HEK293T (cell line): ENCODE measurements around the gene TTLL12.

ENCODE experiments used
- ARNT ChIP-seq: fragments of 450-650 bp; IDR thresholded peaks from 2 replicates; pipeline ENCODE4 v1.6.1; 2017; ENCODE audit warnings: mild to moderate bottlenecking
- FOXM1 ChIP-seq: fragments of 450-650 bp; IDR thresholded peaks from 2 replicates; pipeline ENCODE4 v1.6.1; 2017; ENCODE audit warnings: mild to moderate bottlenecking, borderline replicate concordance
- HDGF ChIP-seq: fragments of 450-650 bp; IDR thresholded peaks from 2 replicates; pipeline ENCODE4 v1.6.1; 2017; ENCODE audit warnings: antibody characterized with exemption, borderline replicate concordance
- L3MBTL2 ChIP-seq: fragments of 450-650 bp; conservative IDR thresholded peaks from 2 replicates; pipeline ENCODE4 v1.6.1; 2016; ENCODE audit warnings: mild to moderate bottlenecking
- SP1 ChIP-seq: fragments of 450-650 bp; IDR thresholded peaks from 2 replicates; pipeline ENCODE4 v1.6.1; 2017
- ZNF384 ChIP-seq: fragments of 450-650 bp; IDR thresholded peaks from 2 replicates; pipeline ENCODE4 v1.6.1; 2016

DNA sequence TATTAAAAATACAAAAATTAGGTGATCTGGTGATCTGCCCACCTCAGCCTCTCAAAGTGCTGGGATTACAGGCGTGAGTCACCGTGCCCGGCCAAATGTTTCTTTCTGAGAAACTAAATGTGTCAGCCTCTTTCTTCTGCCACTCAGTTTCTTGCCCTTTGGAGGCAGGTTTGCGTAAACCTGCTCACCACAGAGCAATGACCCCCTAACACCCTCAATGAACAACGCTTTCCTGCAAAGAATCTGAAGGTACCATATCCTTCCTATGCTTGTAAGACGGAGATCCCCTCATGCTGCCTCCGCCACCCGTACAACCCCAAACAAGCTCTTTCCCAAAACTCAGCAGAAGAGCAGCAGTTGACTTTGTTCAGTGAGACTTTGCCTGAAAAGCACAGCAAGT is 38.7 kb upstream of the TTLL12 start:
- TF ChIP-seq FOXM1 = no peak
- TF ChIP-seq HDGF = no peak
- no peak for TF ChIP-seq ARNT
- no peak for TF ChIP-seq ZNF384
- TF ChIP-seq L3MBTL2 = no peak
- TF ChIP-seq SP1 = no peak
